Measurements from ENCODE around the gene STUM.
"Not testable (repeated sequence)": the region's sequence is repeated elsewhere in the genome, so short reads cannot be mapped to it uniquely, and the experiment has no call there.

STUM gene

GRCh38 chr1:226584164-226584563 is 35.6 kb downstream of the STUM start:
- no peak for FAIRE-seq

- FAIRE-seq = no peak
Observed at GRCh38 chr1:226586116-226586515, 37.6 kb downstream of the STUM start.

GRCh38 chr1:226586650-226587422 is 38.3 kb downstream of the STUM start:
- no peak for FAIRE-seq

- no peak for FAIRE-seq
Observed at GRCh38 chr1:226588484-226588883, 39.9 kb downstream of the STUM start.

GRCh38 chr1:226589008-226589733 is 40.6 kb downstream of the STUM start:
- no peak for FAIRE-seq

- no peak for FAIRE-seq
Observed at GRCh38 chr1:226590614-226591013, 42.0 kb downstream of the STUM start.

GRCh38 chr1:226593541-226593940 is 45.0 kb downstream of the STUM start:
- FAIRE-seq = no peak

GRCh38 chr1:226596531-226597165 is 48.1 kb downstream of the STUM start:
- FAIRE-seq = no peak

- FAIRE-seq = no peak
Observed at GRCh38 chr1:226597616-226598454, 49.3 kb downstream of the STUM start.

GRCh38 chr1:226598455-226598849 is 49.9 kb downstream of the STUM start:
- FAIRE-seq = no peak

GRCh38 chr1:226598955-226599354 is 50.4 kb downstream of the STUM start:
- FAIRE-seq = not testable (repeated sequence)

GRCh38 chr1:226599636-226600238 is 51.2 kb downstream of the STUM start:
- no peak for FAIRE-seq

GRCh38 chr1:226600254-226600653 is 51.7 kb downstream of the STUM start:
- no peak for FAIRE-seq

- no peak for FAIRE-seq
Observed at GRCh38 chr1:226601456-226601855, 52.9 kb downstream of the STUM start.

GRCh38 chr1:226602186-226603021 is 53.8 kb downstream of the STUM start:
- no peak for FAIRE-seq

- no peak for FAIRE-seq
Observed at GRCh38 chr1:226603022-226603857, 54.7 kb downstream of the STUM start.

GRCh38 chr1:226603858-226604559 is 55.4 kb downstream of the STUM start:
- no peak for FAIRE-seq

GRCh38 chr1:226604560-226605317 is 56.2 kb downstream of the STUM start:
- no peak for FAIRE-seq

GRCh38 chr1:226605318-226605950 is 56.9 kb downstream of the STUM start:
- no peak for FAIRE-seq

Data from A204.1 (cell line).